OCI-LY7 (cell line): ENCODE data around the gene DCUN1D5. TPM values are rescaled to one million over a fixed set of nuclear protein-coding genes. Genes with fewer than 3 reads are reported as not detected.

Experiments
- BruUV-seq: library from RNA; stranded (reverse); fragments of 400-500 nt; replicated peaks from 2 replicates; lab custom pipeline; 2021; lab: Mats Ljungman, UMichigan
- CTCF ChIA-PET: fragments of 300-600 bp; sonication (Branson Sonifier 250); formaldehyde crosslinking; loops from one replicate; lab custom pipeline; 2022; ENCODE audit warnings: antibody characterized with exemption; ENCODE audit not compliant: unreplicated experiment; lab: Charles Lee
- POLR2A ChIA-PET: fragments of 300-600 bp; sonication (Branson Sonifier 250); formaldehyde crosslinking; loops from one replicate; lab custom pipeline; 2022; ENCODE audit warnings: antibody characterized with exemption; lab: Charles Lee
- DNase-seq: peaks from one replicate; pipeline ENCODE4 v3.0.0-alpha.2; 2015; ENCODE audit warnings: low spot score
- H2AFZ ChIP-seq: fragments of 200-600 bp; sonication (generic), shearing (Covaris generic); 2 replicates; pipeline ENCODE4 v1.6.1; 2014; ENCODE audit warnings: mild to moderate bottlenecking, antibody characterized with exemption, low read length, moderate library complexity
- H3K27ac ChIP-seq: fragments of 200-600 bp; sonication (generic); 2 replicates; pipeline ENCODE4 v1.5.1; 2014; ENCODE audit warnings: mixed run types, low read depth, mild to moderate bottlenecking, moderate library complexity, low read length, inconsistent platforms; ENCODE audit not compliant: poor library complexity, severe bottlenecking
- H3K36me3 ChIP-seq: fragments of 200-600 bp; sonication (generic); 2 replicates; pipeline ENCODE4 v1.6.1; 2014; ENCODE audit warnings: mild to moderate bottlenecking, antibody characterized with exemption, low read length, moderate library complexity, mixed read lengths; ENCODE audit not compliant: insufficient read depth
- H3K4me1 ChIP-seq: fragments of 200-600 bp; sonication (generic); 2 replicates; pipeline ENCODE4 v1.5.1; 2014; ENCODE audit warnings: mild to moderate bottlenecking, low read length; ENCODE audit not compliant: insufficient read depth, poor library complexity, severe bottlenecking
- H3K4me2 ChIP-seq: fragments of 200-600 bp; sonication (generic); 2 replicates; pipeline ENCODE4 v1.6.1; 2014; ENCODE audit warnings: mild to moderate bottlenecking, low read length
- H3K4me3 ChIP-seq: fragments of 200-600 bp; sonication (generic); 2 replicates; pipeline ENCODE4 v1.5.1; 2014; ENCODE audit warnings: mild to moderate bottlenecking, low read depth, low read length; ENCODE audit not compliant: poor library complexity, severe bottlenecking
- H3K79me2 ChIP-seq: fragments of 200-600 bp; sonication (generic); 2 replicates; pipeline ENCODE4 v1.6.1; 2016; ENCODE audit warnings: low read depth, mild to moderate bottlenecking, low read length, moderate library complexity, mixed read lengths; ENCODE audit not compliant: insufficient read depth
- H3K9me2 ChIP-seq: fragments of 200-600 bp; sonication (generic); 2 replicates; pipeline ENCODE4 v1.6.1; 2016; ENCODE audit warnings: mild to moderate bottlenecking, low read length, mixed read lengths; ENCODE audit not compliant: insufficient read depth
- H3K9me3 ChIP-seq: fragments of 200-600 bp; sonication (generic); 2 replicates; pipeline ENCODE4 v1.6.1; 2014; ENCODE audit warnings: mild to moderate bottlenecking, mixed run types, low read length, mixed read lengths
- H4K20me1 ChIP-seq: fragments of 200-600 bp; sonication (generic); 2 replicates; pipeline ENCODE4 v1.6.1; 2014; ENCODE audit warnings: mild to moderate bottlenecking, antibody characterized with exemption, low read length, moderate library complexity, mixed read lengths; ENCODE audit not compliant: insufficient read depth
- EZH2phosphoT487 ChIP-seq: fragments of 200-600 bp; sonication (generic); IDR thresholded peaks from 2 replicates; pipeline ENCODE4 v1.6.1; 2018; ENCODE audit warnings: low read depth, borderline replicate concordance, mild to moderate bottlenecking, mixed run types, antibody characterized with exemption, low read length, moderate library complexity, mixed read lengths
- intact Hi-C: fragments of 100-400 bp; cut with micrococcal nuclease; formaldehyde crosslinking; loops from one replicate; pipeline ENCODE4 v1.10.0; 2022; ENCODE audit not compliant: unreplicated experiment
- total RNA-seq, 2 experiments: library from RNA; depleted of rRNA in 1 of 2; stranded (reverse); fragments of >200 nt in 1 of 2; shearing (Covaris generic) in 1 of 2; gene quantifications; 2 replicates each; pipeline ENCODE4 v1.2.3, GENCODE V29; 2014 to 2022
- TF ChIP-seq, protein P1 (sequence below): fragments of 200-600 bp; sonication (generic); conservative IDR thresholded peaks from 2 replicates; pipeline ENCODE4 v1.5.1; 2014; ENCODE audit warnings: mild to moderate bottlenecking, antibody characterized with exemption, low read length, moderate library complexity, mixed read lengths

Gene DCUN1D5
- total RNA-seq, 2 experiments from 2014 or later, result 46.4 to 70.4 TPM

DNA sequence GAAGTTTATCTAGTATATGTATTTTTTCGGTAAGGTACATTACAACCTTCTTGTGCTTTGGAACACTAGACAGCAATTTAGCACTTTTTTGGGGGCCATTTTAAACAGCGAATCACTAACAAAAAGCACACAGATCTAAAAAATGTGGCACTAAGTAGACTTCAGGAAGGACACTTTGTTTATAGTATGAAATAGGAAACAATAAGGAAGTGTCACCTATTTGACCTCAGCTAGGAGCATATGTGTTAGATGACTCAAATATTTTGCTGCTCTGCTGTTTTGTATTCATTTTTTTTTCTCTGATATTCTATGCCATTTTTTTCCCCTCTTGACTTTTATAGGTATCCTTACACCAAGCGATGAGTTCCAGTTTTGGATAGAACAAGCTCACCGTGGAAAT, 22.9 kb upstream of the DCUN1D5 start:
- H3K79me2 ChIP-seq, result no peaks in the 10 kb centered on the region
- no peaks in the 10 kb centered on the region for H4K20me1 ChIP-seq
- no TSS peak for BruUV-seq
- no peak overlapping the region for H2AFZ ChIP-seq
- no peak overlapping the region for H3K4me2 ChIP-seq
- POLR2A ChIA-PET, result no interaction called here
- no peak for DNase-seq
- TF ChIP-seq EZH2phosphoT487, result no peak
- TF ChIP-seq, protein P1, sequence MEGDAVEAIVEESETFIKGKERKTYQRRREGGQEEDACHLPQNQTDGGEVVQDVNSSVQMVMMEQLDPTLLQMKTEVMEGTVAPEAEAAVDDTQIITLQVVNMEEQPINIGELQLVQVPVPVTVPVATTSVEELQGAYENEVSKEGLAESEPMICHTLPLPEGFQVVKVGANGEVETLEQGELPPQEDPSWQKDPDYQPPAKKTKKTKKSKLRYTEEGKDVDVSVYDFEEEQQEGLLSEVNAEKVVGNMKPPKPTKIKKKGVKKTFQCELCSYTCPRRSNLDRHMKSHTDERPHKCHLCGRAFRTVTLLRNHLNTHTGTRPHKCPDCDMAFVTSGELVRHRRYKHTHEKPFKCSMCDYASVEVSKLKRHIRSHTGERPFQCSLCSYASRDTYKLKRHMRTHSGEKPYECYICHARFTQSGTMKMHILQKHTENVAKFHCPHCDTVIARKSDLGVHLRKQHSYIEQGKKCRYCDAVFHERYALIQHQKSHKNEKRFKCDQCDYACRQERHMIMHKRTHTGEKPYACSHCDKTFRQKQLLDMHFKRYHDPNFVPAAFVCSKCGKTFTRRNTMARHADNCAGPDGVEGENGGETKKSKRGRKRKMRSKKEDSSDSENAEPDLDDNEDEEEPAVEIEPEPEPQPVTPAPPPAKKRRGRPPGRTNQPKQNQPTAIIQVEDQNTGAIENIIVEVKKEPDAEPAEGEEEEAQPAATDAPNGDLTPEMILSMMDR, result no peak
- no peak overlapping the region for H3K4me3 ChIP-seq
- no peaks in the 10 kb centered on the region for H3K36me3 ChIP-seq
- H3K9me2 ChIP-seq, result no peaks in the 10 kb centered on the region
- no peak overlapping the region for H3K27ac ChIP-seq
- CTCF ChIA-PET, result no interaction called here
- no peaks in the 10 kb centered on the region for H3K9me3 ChIP-seq
- intact Hi-C loops, result no loop called here
- H3K4me1 ChIP-seq, result no peaks in the 10 kb centered on the region

DNA sequence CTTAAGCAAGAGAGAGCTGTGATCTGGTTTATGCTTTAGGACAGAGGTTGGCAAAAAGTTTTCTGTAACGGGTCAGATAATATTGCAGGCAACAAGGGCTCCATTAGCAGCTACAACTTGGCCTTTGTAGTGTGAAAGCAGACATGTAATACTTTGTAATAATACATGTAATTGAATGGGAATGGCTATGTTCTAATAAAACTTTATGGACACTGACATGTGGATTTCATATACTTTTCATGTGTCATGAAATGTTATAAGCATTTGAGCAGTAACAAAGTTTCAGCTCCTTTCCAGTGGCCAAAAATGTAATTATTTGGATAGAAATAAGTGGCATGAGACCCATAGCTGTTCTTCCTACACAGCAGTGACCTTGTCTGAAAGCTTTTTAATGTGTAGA, 20.4 kb upstream of the DCUN1D5 start:
- no TSS peak for BruUV-seq

DNA sequence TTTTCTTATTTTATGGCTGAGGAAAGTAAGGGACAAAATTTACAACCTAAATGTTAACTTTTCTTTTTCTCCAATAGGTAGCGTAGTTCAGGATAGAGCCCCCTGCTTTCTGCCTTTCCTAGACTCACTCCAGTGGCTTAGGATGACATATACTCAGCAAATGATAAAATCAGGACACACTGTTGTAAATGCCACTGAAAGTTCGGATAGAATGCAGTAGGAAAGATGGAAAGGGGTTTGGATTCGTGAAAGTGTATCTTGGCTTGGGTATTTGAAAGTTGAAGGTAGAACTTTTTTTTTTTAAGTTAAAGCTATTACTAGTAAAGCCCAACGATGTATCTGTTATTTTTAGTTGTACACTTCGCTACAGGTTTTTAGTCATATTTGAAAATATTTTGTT, 19.4 kb upstream of the DCUN1D5 start:
- Histone ChIP-seq H3K4me3 (no peak overlapping the region), H3K36me3 (no peaks in the 10 kb centered on the region), H3K4me2 (no peak overlapping the region), H3K79me2 (no peaks in the 10 kb centered on the region), H3K9me3 (no peaks in the 10 kb centered on the region), H3K27ac (no peak overlapping the region), H3K9me2 (no peaks in the 10 kb centered on the region), H3K4me1 (peaks cover 11% of the 10 kb centered on the region), H2AFZ (no peak overlapping the region), H4K20me1 (no peaks in the 10 kb centered on the region)
- TF ChIP-seq, protein P1, result no peak
- no peak for TF ChIP-seq EZH2phosphoT487
- ChIA-PET POLR2A (interaction anchor here (0.7 to 1.6 kb wide), 2 partner anchors 10 to 383 kb away, joined by 3 to 7 read pairs; no protein-coding TSS in a partner anchor), CTCF (no interaction called here)
- intact Hi-C loops, result no loop called here
- no TSS peak for BruUV-seq
- no peak for DNase-seq

More for the DNA sequence above, 20.4 kb upstream of the DCUN1D5 start:
- Histone ChIP-seq H3K36me3 (no peaks in the 10 kb centered on the region), H3K79me2 (no peaks in the 10 kb centered on the region), H3K4me1 (peaks cover 11% of the 10 kb centered on the region), H3K9me2 (no peaks in the 10 kb centered on the region), H3K27ac (no peak overlapping the region), H2AFZ (no peak overlapping the region), H4K20me1 (no peaks in the 10 kb centered on the region), H3K4me2 (no peak overlapping the region), H3K4me3 (no peak overlapping the region), H3K9me3 (no peaks in the 10 kb centered on the region)
- ChIA-PET CTCF (no interaction called here), POLR2A (interaction anchor here (1.4 to 1.6 kb wide), 2 partner anchors 11 to 24 kb away, joined by 3 to 7 read pairs; no protein-coding TSS in a partner anchor)
- DNase-seq, result no peak
- no peak for TF ChIP-seq EZH2phosphoT487
- TF ChIP-seq, protein P1, result no peak
- intact Hi-C loops, result no loop called here
